Measurements from ENCODE around the gene BEND6.

Gene BEND6

DNA sequence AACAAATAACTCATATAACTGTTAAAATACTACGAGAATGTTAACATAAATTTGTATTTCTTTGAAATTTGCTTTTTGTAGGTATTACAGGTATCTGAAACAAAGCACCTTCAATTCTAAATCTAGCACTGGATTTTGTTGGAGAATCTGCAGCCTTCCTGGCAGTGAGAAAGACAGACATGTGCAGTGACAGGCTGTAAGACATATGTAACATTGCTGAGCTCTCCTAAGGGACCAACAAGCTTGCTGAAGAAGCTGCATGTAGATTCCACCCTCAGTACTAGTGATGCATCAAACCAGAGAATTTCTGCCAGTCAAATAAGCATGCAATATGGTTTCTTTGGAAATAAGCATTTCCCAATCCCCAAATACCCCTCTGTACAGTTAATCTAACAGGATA is 71.1 kb downstream of the BEND6 start:
- TF ChIP-seq, protein P1, sequence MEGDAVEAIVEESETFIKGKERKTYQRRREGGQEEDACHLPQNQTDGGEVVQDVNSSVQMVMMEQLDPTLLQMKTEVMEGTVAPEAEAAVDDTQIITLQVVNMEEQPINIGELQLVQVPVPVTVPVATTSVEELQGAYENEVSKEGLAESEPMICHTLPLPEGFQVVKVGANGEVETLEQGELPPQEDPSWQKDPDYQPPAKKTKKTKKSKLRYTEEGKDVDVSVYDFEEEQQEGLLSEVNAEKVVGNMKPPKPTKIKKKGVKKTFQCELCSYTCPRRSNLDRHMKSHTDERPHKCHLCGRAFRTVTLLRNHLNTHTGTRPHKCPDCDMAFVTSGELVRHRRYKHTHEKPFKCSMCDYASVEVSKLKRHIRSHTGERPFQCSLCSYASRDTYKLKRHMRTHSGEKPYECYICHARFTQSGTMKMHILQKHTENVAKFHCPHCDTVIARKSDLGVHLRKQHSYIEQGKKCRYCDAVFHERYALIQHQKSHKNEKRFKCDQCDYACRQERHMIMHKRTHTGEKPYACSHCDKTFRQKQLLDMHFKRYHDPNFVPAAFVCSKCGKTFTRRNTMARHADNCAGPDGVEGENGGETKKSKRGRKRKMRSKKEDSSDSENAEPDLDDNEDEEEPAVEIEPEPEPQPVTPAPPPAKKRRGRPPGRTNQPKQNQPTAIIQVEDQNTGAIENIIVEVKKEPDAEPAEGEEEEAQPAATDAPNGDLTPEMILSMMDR (IDR thresholded peaks at IDR 0.05; ENCODE audit: low read depth, low read length, poor library complexity, severe bottlenecking): no peak
- no peak for TF ChIP-seq EZH2phosphoT487 (IDR thresholded peaks at IDR 0.05; ENCODE audit: borderline replicate concordance, low read length)

DNA sequence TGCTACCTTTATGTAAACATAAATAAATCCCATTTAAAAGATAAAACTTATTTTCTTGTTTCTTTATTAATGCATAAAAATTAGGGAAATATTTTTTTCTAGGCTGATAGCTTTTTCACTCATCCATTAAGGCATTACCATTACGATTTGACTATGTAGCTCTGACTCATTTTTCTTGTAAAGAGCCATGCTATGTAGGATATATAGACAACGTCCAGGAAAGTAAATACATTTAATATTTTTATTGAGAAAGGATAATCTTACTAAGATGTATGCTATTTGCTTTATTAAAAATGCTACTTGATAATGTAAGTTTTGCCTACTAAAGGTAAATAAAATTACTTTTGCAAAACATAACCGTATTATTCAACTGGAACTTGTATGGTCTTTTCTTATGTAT is 72.4 kb downstream of the BEND6 start:
- Histone ChIP-seq H3K9me3 (ENCODE audit: control insufficient read depth, insufficient read depth, low read length) (peaks cover 8% of the 10 kb centered on the region; the same call in 1 of the 2 replicates), H3K9me2 (replicated peaks; ENCODE audit: control insufficient read depth, low read length) (no peaks in the 10 kb centered on the region), H3K4me3 (ENCODE audit: low read length) (no peak overlapping the region), H3F3A (ENCODE audit: control insufficient read depth, insufficient read depth) (no peaks in the 10 kb centered on the region), H3K4me2 (ENCODE audit: low read length) (no peak overlapping the region), H3K36me3 (ENCODE audit: control insufficient read depth, low read length) (no peaks in the 10 kb centered on the region), H3K79me2 (ENCODE audit: control insufficient read depth, low read length) (no peaks in the 10 kb centered on the region), H3K27me3 (ENCODE audit: control insufficient read depth, low read length) (peaks cover 6% of the 10 kb centered on the region; the same call in 1 of the 2 replicates), H4K20me1 (ENCODE audit: control insufficient read depth, insufficient read depth, low read depth, low read length) (no peaks in the 10 kb centered on the region), H3K4me1 (ENCODE audit: control insufficient read depth, low read length) (no peaks in the 10 kb centered on the region), H3K27ac (ENCODE audit: low read depth, low read length) (no peak overlapping the region)
- TF ChIP-seq, protein P1 (IDR thresholded peaks at IDR 0.05; ENCODE audit: low read depth, low read length, poor library complexity, severe bottlenecking): no peak
- TF ChIP-seq EZH2phosphoT487 (IDR thresholded peaks at IDR 0.05; ENCODE audit: borderline replicate concordance, low read length): no peak

More for the DNA sequence above, 71.1 kb downstream of the BEND6 start:
- Histone ChIP-seq H3K27ac (ENCODE audit: low read depth, low read length) (no peak overlapping the region), H3K4me2 (ENCODE audit: low read length) (no peak overlapping the region), H3K9me2 (replicated peaks; ENCODE audit: control insufficient read depth, low read length) (no peaks in the 10 kb centered on the region), H3F3A (ENCODE audit: control insufficient read depth, insufficient read depth) (no peaks in the 10 kb centered on the region), H3K9me3 (ENCODE audit: control insufficient read depth, insufficient read depth, low read length) (peaks cover 8% of the 10 kb centered on the region; the same call in 1 of the 2 replicates), H3K4me1 (ENCODE audit: control insufficient read depth, low read length) (no peaks in the 10 kb centered on the region), H4K20me1 (ENCODE audit: control insufficient read depth, insufficient read depth, low read depth, low read length) (no peaks in the 10 kb centered on the region), H3K79me2 (ENCODE audit: control insufficient read depth, low read length) (no peaks in the 10 kb centered on the region), H3K4me3 (ENCODE audit: low read length) (no peak overlapping the region), H3K27me3 (ENCODE audit: control insufficient read depth, low read length) (peaks cover 6% of the 10 kb centered on the region; the same call in 1 of the 2 replicates), H3K36me3 (ENCODE audit: control insufficient read depth, low read length) (no peaks in the 10 kb centered on the region)

DNA sequence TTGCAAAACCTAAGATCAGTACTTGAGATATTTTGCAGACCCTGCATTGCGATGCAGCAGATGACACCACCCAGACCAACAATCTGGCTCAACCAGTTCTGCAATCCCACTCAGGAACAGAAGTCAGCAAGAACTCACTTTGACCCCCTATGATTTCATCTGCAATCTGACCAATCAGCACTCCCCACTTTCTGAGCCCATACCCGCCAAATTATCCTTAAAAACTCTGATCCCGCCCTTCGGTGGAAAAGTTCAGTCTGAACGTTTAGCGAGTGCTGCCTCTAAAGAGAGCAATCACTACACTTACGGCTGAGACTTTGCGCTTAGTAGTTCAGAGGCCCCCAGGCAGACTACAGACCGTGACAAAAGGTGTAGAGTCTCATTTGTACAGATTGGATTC is 74.3 kb downstream of the BEND6 start:
- no peak overlapping the region for H3K4me3 ChIP-seq (ENCODE audit: low read length)
- no peak for TF ChIP-seq EZH2phosphoT487 (IDR thresholded peaks at IDR 0.05; ENCODE audit: borderline replicate concordance, low read length)
- TF ChIP-seq, protein P1 (IDR thresholded peaks at IDR 0.05; ENCODE audit: low read depth, low read length, poor library complexity, severe bottlenecking): no peak
- H3K4me2 ChIP-seq (ENCODE audit: low read length): no peak overlapping the region
- H3K36me3 ChIP-seq (ENCODE audit: control insufficient read depth, low read length): no peaks in the 10 kb centered on the region
- H3K79me2 ChIP-seq (ENCODE audit: control insufficient read depth, low read length): no peaks in the 10 kb centered on the region
- peaks cover 9% of the 10 kb centered on the region for H3K27me3 ChIP-seq (ENCODE audit: control insufficient read depth, low read length)
- H3K9me3 ChIP-seq (ENCODE audit: control insufficient read depth, insufficient read depth, low read length): peaks cover 8% of the 10 kb centered on the region; the same call in 1 of the 2 replicates
- H3K27ac ChIP-seq (ENCODE audit: low read depth, low read length): no peak overlapping the region
- no peaks in the 10 kb centered on the region for H4K20me1 ChIP-seq (ENCODE audit: control insufficient read depth, insufficient read depth, low read depth, low read length)
- H3K4me1 ChIP-seq (ENCODE audit: control insufficient read depth, low read length): no peaks in the 10 kb centered on the region
- no peaks in the 10 kb centered on the region for H3K9me2 ChIP-seq (replicated peaks; ENCODE audit: control insufficient read depth, low read length)
- H3F3A ChIP-seq (ENCODE audit: control insufficient read depth, insufficient read depth): no peaks in the 10 kb centered on the region

Measured in DOHH2 (cell line).